Nephron (organoid): ENCODE results near the gene RASA2.

ENCODE experiments used
- H3K27ac Mint-ChIP-seq, 3 experiments: 2 replicates each; pipeline ENCODE4 v1.8.0; 2020; ENCODE audit warnings: mixed read lengths in 3 of 3, mild to moderate bottlenecking in 2 of 3, moderate library complexity in 1 of 3
- H3K27me3 Mint-ChIP-seq: 2 replicates; pipeline ENCODE4 v1.8.0; 2021; ENCODE audit warnings: low read depth, mild to moderate bottlenecking, moderate library complexity, mixed read lengths
- H3K36me3 Mint-ChIP-seq: 2 replicates; pipeline ENCODE4 v1.8.0; 2020; ENCODE audit warnings: low read depth, mixed read lengths
- H3K4me1 Mint-ChIP-seq: 2 replicates; pipeline ENCODE4 v1.8.0; 2020; ENCODE audit warnings: mixed read lengths
- H3K4me3 Mint-ChIP-seq, 3 experiments: 2 replicates each; pipeline ENCODE4 v1.8.0; 2020; ENCODE audit warnings: mild to moderate bottlenecking in 3 of 3, mixed read lengths in 3 of 3, moderate library complexity in 2 of 3
- H3K9me3 Mint-ChIP-seq: 2 replicates; pipeline ENCODE4 v1.8.0; 2020; ENCODE audit warnings: mixed read lengths
- TF ChIP-seq, protein P1 (sequence below), 3 experiments: fragments of 200-600 bp; sonication (generic); IDR thresholded peaks; one replicate each; pipeline ENCODE4 v1.5.0; 2021; ENCODE audit warnings: antibody characterized with exemption in 3 of 3; ENCODE audit not compliant: unreplicated experiment in 3 of 3

RASA2 gene, protein sequence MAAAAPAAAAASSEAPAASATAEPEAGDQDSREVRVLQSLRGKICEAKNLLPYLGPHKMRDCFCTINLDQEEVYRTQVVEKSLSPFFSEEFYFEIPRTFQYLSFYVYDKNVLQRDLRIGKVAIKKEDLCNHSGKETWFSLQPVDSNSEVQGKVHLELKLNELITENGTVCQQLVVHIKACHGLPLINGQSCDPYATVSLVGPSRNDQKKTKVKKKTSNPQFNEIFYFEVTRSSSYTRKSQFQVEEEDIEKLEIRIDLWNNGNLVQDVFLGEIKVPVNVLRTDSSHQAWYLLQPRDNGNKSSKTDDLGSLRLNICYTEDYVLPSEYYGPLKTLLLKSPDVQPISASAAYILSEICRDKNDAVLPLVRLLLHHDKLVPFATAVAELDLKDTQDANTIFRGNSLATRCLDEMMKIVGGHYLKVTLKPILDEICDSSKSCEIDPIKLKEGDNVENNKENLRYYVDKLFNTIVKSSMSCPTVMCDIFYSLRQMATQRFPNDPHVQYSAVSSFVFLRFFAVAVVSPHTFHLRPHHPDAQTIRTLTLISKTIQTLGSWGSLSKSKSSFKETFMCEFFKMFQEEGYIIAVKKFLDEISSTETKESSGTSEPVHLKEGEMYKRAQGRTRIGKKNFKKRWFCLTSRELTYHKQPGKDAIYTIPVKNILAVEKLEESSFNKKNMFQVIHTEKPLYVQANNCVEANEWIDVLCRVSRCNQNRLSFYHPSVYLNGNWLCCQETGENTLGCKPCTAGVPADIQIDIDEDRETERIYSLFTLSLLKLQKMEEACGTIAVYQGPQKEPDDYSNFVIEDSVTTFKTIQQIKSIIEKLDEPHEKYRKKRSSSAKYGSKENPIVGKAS

GRCh38 chr3:141486746-141487520, at the start of gene RASA2:
Gene RASA2, plus strand, starts transcription at chr3:141487027. Its CDS starts 57 bp downstream, at chr3:141487084.
- TF ChIP-seq, protein P1, sequence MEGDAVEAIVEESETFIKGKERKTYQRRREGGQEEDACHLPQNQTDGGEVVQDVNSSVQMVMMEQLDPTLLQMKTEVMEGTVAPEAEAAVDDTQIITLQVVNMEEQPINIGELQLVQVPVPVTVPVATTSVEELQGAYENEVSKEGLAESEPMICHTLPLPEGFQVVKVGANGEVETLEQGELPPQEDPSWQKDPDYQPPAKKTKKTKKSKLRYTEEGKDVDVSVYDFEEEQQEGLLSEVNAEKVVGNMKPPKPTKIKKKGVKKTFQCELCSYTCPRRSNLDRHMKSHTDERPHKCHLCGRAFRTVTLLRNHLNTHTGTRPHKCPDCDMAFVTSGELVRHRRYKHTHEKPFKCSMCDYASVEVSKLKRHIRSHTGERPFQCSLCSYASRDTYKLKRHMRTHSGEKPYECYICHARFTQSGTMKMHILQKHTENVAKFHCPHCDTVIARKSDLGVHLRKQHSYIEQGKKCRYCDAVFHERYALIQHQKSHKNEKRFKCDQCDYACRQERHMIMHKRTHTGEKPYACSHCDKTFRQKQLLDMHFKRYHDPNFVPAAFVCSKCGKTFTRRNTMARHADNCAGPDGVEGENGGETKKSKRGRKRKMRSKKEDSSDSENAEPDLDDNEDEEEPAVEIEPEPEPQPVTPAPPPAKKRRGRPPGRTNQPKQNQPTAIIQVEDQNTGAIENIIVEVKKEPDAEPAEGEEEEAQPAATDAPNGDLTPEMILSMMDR (IDR thresholded peaks at IDR 0.05; ENCODE audit: unreplicated experiment in 3 of 3): no peak
- Mint-ChIP-seq H3K36me3 (no peaks in the 10 kb centered on the region), H3K27me3 (no peaks in the 10 kb centered on the region), H3K27ac (peak within 1 kb of the TSS; percentile 92 to 97 (median 96)), H3K4me3 (peak within 1 kb of the TSS; percentile 88 to 95 (median 91)), H3K4me1 (peaks cover 31% of the 10 kb centered on the region), H3K9me3 (no peaks in the 10 kb centered on the region)

- H3K4me3 Mint-ChIP-seq: peak overlapping the region in 1 of 3 experiments; percentile 12
- no peaks in the 10 kb centered on the region for H3K27me3 Mint-ChIP-seq
- H3K9me3 Mint-ChIP-seq: peaks cover 13% of the 10 kb centered on the region
- H3K4me1 Mint-ChIP-seq: peaks cover 50% of the 10 kb centered on the region
- H3K27ac Mint-ChIP-seq: peak overlapping the region; percentile 83 to 95 (median 93)
- peaks cover 39% of the 10 kb centered on the region for H3K36me3 Mint-ChIP-seq
- TF ChIP-seq, protein P1 (IDR thresholded peaks at IDR 0.05; ENCODE audit: unreplicated experiment in 3 of 3): no peak
These were observed 47.2 kb upstream of the RASA2 start for GRCh38 chr3:141439589-141439988.

- H3K27me3 Mint-ChIP-seq: no peaks in the 10 kb centered on the region
- TF ChIP-seq, protein P1 (IDR thresholded peaks at IDR 0.05; ENCODE audit: unreplicated experiment in 3 of 3): no peak
- peaks cover 51% of the 10 kb centered on the region for H3K36me3 Mint-ChIP-seq
- H3K4me3 Mint-ChIP-seq: no peak overlapping the region
- H3K27ac Mint-ChIP-seq: peak overlapping the region; percentile 41 to 98 (median 97)
- peaks cover 48% of the 10 kb centered on the region for H3K4me1 Mint-ChIP-seq
- H3K9me3 Mint-ChIP-seq: peaks cover 13% of the 10 kb centered on the region
These were observed 45.9 kb upstream of the RASA2 start for GRCh38 chr3:141440942-141441341.

GRCh38 chr3:141441381-141442364, 45.2 kb upstream of the RASA2 start:
- TF ChIP-seq, protein P1 (IDR thresholded peaks at IDR 0.05; ENCODE audit: unreplicated experiment in 3 of 3): peak; percentile 60 to 62 (median 60)

GRCh38 chr3:141442446-141442845, 44.4 kb upstream of the RASA2 start:
- TF ChIP-seq, protein P1 (IDR thresholded peaks at IDR 0.05; ENCODE audit: unreplicated experiment in 3 of 3): no peak
- Mint-ChIP-seq H3K9me3 (peaks cover 13% of the 10 kb centered on the region), H3K4me1 (peaks cover 40% of the 10 kb centered on the region), H3K4me3 (peak overlapping the region; percentile 6 to 35 (median 9)), H3K36me3 (peaks cover 63% of the 10 kb centered on the region), H3K27me3 (no peaks in the 10 kb centered on the region), H3K27ac (peak overlapping the region; percentile 96 to 98 (median 97))

More at GRCh38 chr3:141441381-141442364, 45.2 kb upstream of the RASA2 start:
- Mint-ChIP-seq H3K4me1 (peaks cover 44% of the 10 kb centered on the region), H3K4me3 (peak overlapping the region in 2 of 3 experiments; percentile 6 to 35), H3K27ac (peak overlapping the region; percentile 96 to 98 (median 97)), H3K36me3 (peaks cover 58% of the 10 kb centered on the region), H3K9me3 (peaks cover 13% of the 10 kb centered on the region), H3K27me3 (no peaks in the 10 kb centered on the region)
